Thyroid gland (tissue), 4 donors: Measurements from ENCODE around the gene C13orf46.

Experiments
- POLR2A ChIP-seq, 2 donors: fragments of 450-650 bp; IDR thresholded peaks; one replicate each; pipeline ENCODE4 v1.6.1; 2017; ENCODE audit warnings: antibody characterized with exemption in 2 of 2, mild to moderate bottlenecking in 2 of 2, moderate library complexity in 1 of 2
- TF ChIP-seq, protein P1 (sequence below), 6 experiments: fragments of 200-600 bp in 3 of 6; fragments of 450-650 bp in 3 of 6; sonication (generic) in 3 of 6; IDR thresholded peaks; one replicate each; pipeline ENCODE4 v1.5.1; 2016 to 2019; ENCODE audit warnings: antibody characterized with exemption in 6 of 6, mild to moderate bottlenecking in 2 of 6, inconsistent platforms in 1 of 6, moderate library complexity in 1 of 6

DNA sequence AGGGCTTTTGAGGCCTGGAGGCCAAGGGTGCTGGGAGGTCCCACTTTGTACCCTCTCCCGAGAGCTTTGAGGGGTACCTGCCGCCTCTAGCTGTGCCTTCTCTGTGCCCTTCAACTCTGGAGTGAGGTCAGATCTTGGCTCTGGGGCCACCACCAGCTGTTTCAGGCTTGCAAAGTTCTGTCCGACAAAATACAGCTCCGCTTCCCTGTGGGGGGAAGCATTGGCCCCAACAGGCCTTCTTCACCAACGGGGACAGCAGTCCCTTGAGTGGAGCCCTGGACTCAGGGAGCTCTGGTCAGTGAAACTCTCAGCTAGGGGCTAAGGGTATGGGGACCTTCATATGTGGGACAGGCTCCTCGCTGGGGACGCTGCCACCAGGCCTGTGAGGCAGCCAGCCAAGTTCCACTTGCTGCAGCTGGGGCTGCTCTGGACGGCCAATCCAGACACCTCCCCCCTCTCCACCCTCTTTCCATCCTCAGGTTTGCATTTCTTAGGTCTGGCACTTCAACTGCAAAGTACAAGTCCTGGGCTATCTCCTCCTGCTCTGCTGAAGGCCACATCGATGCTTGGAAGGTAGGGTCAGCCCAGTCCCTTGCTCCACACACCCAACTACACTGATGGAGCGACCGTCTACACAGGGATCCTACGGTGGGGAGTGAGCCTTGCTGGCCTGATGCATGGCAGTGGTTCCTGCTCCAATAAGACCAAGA, 46.8 kb downstream of the C13orf46 start:
- TF ChIP-seq, protein P1, sequence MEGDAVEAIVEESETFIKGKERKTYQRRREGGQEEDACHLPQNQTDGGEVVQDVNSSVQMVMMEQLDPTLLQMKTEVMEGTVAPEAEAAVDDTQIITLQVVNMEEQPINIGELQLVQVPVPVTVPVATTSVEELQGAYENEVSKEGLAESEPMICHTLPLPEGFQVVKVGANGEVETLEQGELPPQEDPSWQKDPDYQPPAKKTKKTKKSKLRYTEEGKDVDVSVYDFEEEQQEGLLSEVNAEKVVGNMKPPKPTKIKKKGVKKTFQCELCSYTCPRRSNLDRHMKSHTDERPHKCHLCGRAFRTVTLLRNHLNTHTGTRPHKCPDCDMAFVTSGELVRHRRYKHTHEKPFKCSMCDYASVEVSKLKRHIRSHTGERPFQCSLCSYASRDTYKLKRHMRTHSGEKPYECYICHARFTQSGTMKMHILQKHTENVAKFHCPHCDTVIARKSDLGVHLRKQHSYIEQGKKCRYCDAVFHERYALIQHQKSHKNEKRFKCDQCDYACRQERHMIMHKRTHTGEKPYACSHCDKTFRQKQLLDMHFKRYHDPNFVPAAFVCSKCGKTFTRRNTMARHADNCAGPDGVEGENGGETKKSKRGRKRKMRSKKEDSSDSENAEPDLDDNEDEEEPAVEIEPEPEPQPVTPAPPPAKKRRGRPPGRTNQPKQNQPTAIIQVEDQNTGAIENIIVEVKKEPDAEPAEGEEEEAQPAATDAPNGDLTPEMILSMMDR (IDR thresholded peaks at IDR 0.05), result no peak
- no peak for TF ChIP-seq POLR2A (IDR thresholded peaks at IDR 0.05)
